ENCODE measurements around the gene ERN1. TPM values are rescaled to one million over a fixed set of nuclear protein-coding genes. Genes with fewer than 3 reads are reported as not detected.

ERN1 gene
- total and polyA plus RNA-seq, 2 donors from 2014 or later: 2.8 to 37.0 TPM

GRCh38 chr17:64145751-64146417 is 15.9 kb upstream of the ERN1 start:
- Histone ChIP-seq H3K27ac (ENCODE audit: low read depth in 2 of 2, low read length in 2 of 2) (peak overlapping the region; percentile 95 to 98), H3K36me3 (ENCODE audit: control insufficient read depth in 2 of 3, insufficient read depth in 3 of 3, low read length in 3 of 3) (no peaks in the 10 kb centered on the region), H3K4me1 (ENCODE audit: control insufficient read depth in 2 of 3, insufficient read depth in 2 of 3, low read depth in 1 of 3, low read length in 3 of 3) (peaks cover 5 to 12% (median 8%) of the 10 kb centered on the region in 3 donors), H3K4me3 (ENCODE audit: low read length in 3 of 3) (peak overlapping the region; percentile 89 to 98 (median 95)), H3K27me3 (ENCODE audit: control insufficient read depth, insufficient read depth, low read length) (no peaks in the 10 kb centered on the region), H3K9me3 (ENCODE audit: control insufficient read depth in 2 of 3, insufficient read depth in 1 of 3, low read length in 3 of 3) (no peaks in the 10 kb centered on the region), H3K9ac (ENCODE audit: low read length in 3 of 3) (peak overlapping the region; percentile 72 to 98 (median 92))
- peak; percentile 5 for TF ChIP-seq CTCF (IDR thresholded peaks at IDR 0.05; ENCODE audit: borderline replicate concordance, extremely low read depth, insufficient read depth)
- DNase-seq (peak; percentile 98 to 99 (median 99)), FAIRE-seq (peak; percentile 83)
- intact Hi-C loops (cut with DNase I): no loop called here

- peaks cover 5 to 12% (median 8%) of the 10 kb centered on the region in 3 donors for H3K4me1 ChIP-seq (ENCODE audit: control insufficient read depth in 2 of 3, insufficient read depth in 2 of 3, low read depth in 1 of 3, low read length in 3 of 3)
- H3K4me3 ChIP-seq (ENCODE audit: low read length in 3 of 3): peak overlapping the region; percentile 89 to 98 (median 95)
- H3K27ac ChIP-seq (ENCODE audit: low read depth in 2 of 2, low read length in 2 of 2): peak overlapping the region; percentile 94 to 98
- TF ChIP-seq CTCF (IDR thresholded peaks at IDR 0.05; ENCODE audit: borderline replicate concordance, extremely low read depth, insufficient read depth): no peak
- H3K9me3 ChIP-seq (ENCODE audit: control insufficient read depth in 2 of 3, insufficient read depth in 1 of 3, low read length in 3 of 3): no peaks in the 10 kb centered on the region
- DNase-seq: no peak
- H3K27me3 ChIP-seq (ENCODE audit: control insufficient read depth, insufficient read depth, low read length): no peaks in the 10 kb centered on the region
- no peak for FAIRE-seq
- H3K36me3 ChIP-seq (ENCODE audit: control insufficient read depth in 2 of 3, insufficient read depth in 3 of 3, low read length in 3 of 3): no peaks in the 10 kb centered on the region
- intact Hi-C loops (cut with DNase I): no loop called here
- H3K9ac ChIP-seq (ENCODE audit: low read length in 3 of 3): peak overlapping the region; percentile 92 to 98 (median 94)
These were observed 15.4 kb upstream of the ERN1 start for GRCh38 chr17:64145375-64145750.

- no peak for TF ChIP-seq CTCF (IDR thresholded peaks at IDR 0.05; ENCODE audit: borderline replicate concordance, extremely low read depth, insufficient read depth)
- no peaks in the 10 kb centered on the region for H3K9me3 ChIP-seq (ENCODE audit: control insufficient read depth in 2 of 3, insufficient read depth in 1 of 3, low read length in 3 of 3)
- H3K27me3 ChIP-seq (ENCODE audit: control insufficient read depth, insufficient read depth, low read length): no peaks in the 10 kb centered on the region
- DNase-seq (no peak), FAIRE-seq (no peak)
- H3K9ac ChIP-seq (ENCODE audit: low read length in 3 of 3): no peak overlapping the region
- H3K4me3 ChIP-seq (ENCODE audit: low read length in 3 of 3): no peak overlapping the region
- no peak overlapping the region for H3K27ac ChIP-seq (ENCODE audit: low read depth in 2 of 2, low read length in 2 of 2)
- no peaks in the 10 kb centered on the region for H3K36me3 ChIP-seq (ENCODE audit: control insufficient read depth in 2 of 3, insufficient read depth in 3 of 3, low read length in 3 of 3)
- no peaks in the 10 kb centered on the region for H3K4me1 ChIP-seq (ENCODE audit: control insufficient read depth in 2 of 3, insufficient read depth in 2 of 3, low read depth in 1 of 3, low read length in 3 of 3)
- intact Hi-C loops (cut with DNase I): loop anchor here (10.0 kb wide), 2 partner anchors 75 to 225 kb away; partner anchors contain the start of genes CSHL1 and GH1
These were observed 9.6 kb upstream of the ERN1 start for GRCh38 chr17:64139542-64139941.
